ENCODE measurements around the gene C1S.

- no peak for TF ChIP-seq CTCF (IDR thresholded peaks at IDR 0.05)
- no peak for TF ChIP-seq POLR2A (IDR thresholded peaks at IDR 0.05)
These were observed 20.5 kb downstream of the C1S start for GRCh38 chr12:7081037-7081436.

Data from esophagus squamous epithelium (tissue), 4 donors.